ENCODE results near the gene ALDH16A1. TPM values are rescaled to one million over a fixed set of nuclear protein-coding genes. Genes with fewer than 3 reads are reported as not detected.

ALDH16A1 gene
- polyA plus RNA-seq, 1 donor (not counting 4 experiments of a cell fraction or from before 2014, with no cell fraction given): 7.1 TPM

DNA sequence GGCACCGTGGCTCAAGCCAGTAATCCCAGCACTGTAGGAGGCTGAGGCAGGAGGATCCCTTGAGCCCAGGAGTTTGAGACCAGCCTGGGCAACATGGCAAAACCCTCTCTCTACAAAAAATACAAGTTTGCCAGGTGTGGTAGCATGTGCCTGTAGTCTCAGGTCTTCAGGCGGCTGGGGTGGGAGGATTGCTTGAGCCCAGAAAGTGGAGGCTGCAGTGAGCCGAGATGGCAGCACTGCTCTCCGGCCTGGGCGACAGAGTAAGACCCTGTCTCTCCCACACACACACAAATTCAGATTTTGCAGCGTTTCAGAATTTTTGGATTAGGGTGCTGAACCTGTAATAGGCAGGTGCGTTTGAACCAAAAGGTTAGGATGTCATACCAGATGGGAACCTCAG lies 45.5 kb downstream of the ALDH16A1 start:
- Histone ChIP-seq H3K4me1 (ENCODE audit: control insufficient read depth, extremely low read depth, insufficient read depth, low read length) (peaks cover 21% of the 10 kb centered on the region), H3K9me3 (ENCODE audit: control insufficient read depth, low read depth, low read length) (no peaks in the 10 kb centered on the region), H3K9me1 (ENCODE audit: control insufficient read depth, extremely low read depth, insufficient read depth, low read length) (peaks cover 4% of the 10 kb centered on the region), H2AFZ (ENCODE audit: control insufficient read depth, low read length) (no peak overlapping the region), H3K4me2 (ENCODE audit: control insufficient read depth, extremely low read depth, insufficient read depth, low read depth, low read length) (peak overlapping the region; percentile 97), H4K20me1 (ENCODE audit: control insufficient read depth, extremely low read depth, insufficient read depth, low read length) (peaks cover 19% of the 10 kb centered on the region), H3K79me2 (ENCODE audit: control insufficient read depth, insufficient read depth, low read length) (peaks cover 29% of the 10 kb centered on the region), H3K27ac (ENCODE audit: control insufficient read depth, insufficient read depth, low read length) (no peak overlapping the region), H3K27me3 (ENCODE audit: control insufficient read depth, extremely low read depth, insufficient read depth, low read length) (no peaks in the 10 kb centered on the region), H3K36me3 (ENCODE audit: control insufficient read depth in 2 of 2, extremely low read depth in 1 of 2, insufficient read depth in 2 of 2, low read length in 2 of 2) (peaks cover 25 to 34% of the 10 kb centered on the region in 2 experiments), H3K9ac (ENCODE audit: control insufficient read depth, extremely low read depth, insufficient read depth, low read length) (peak overlapping the region; percentile 99), H3K4me3 (ENCODE audit: control insufficient read depth in 2 of 3, extremely low read depth in 1 of 3, insufficient read depth in 2 of 3, low read depth in 1 of 3, low read length in 3 of 3) (no peak overlapping the region)
- DNase-seq (ENCODE audit: low read depth, low spot score) (no peak), FAIRE-seq (no peak)
- dilution Hi-C loops (cut with MboI; ENCODE audit: extremely low pct_ligation_motif_present, low sequenced_read_pairs): no loop called here
- no peak for TF ChIP-seq CTCF (optimal IDR thresholded peaks at IDR 0.05 in 1 of 3, IDR thresholded peaks at IDR 0.05 in 1 of 3, conservative IDR thresholded peaks at IDR 0.05 in 1 of 3; ENCODE audit: extremely low read depth in 1 of 3, insufficient read depth in 2 of 3, low read length in 3 of 3)
- no peak for TF ChIP-seq EZH2 (IDR thresholded peaks at IDR 0.05; ENCODE audit: low read length)

DNA sequence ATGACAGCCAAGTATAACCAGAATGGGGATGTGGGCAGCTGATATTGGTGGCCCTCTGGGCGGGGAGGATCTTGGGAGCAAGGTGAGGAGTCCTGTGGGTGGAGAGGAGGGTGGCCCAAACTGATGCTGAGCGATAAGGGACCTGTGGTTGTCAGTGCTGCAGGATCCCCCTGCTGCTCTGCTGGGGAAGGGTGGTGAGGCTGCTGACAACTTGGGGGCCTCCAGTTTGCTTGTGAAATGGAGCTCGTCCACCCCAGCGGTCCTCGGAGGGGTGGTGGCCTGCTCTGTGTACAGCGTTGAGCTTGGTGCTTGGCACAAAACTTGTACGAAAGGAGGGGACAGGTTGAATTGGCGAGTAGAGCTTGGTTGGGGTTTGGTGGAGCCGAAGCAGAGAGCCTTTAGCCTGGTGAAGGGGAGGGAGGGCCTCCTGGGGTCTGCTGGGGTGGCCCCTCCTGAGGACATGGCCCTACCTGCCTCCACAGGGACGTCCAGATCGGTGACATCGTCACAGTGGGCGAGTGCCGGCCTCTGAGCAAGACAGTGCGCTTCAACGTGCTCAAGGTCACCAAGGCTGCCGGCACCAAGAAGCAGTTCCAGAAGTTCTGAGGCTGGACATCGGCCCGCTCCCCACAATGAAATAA lies 46.1 kb downstream of the ALDH16A1 start:
- Histone ChIP-seq H3K9me1 (ENCODE audit: control insufficient read depth, extremely low read depth, insufficient read depth, low read length) (peaks cover 4% of the 10 kb centered on the region), H3K27me3 (ENCODE audit: control insufficient read depth, extremely low read depth, insufficient read depth, low read length) (no peaks in the 10 kb centered on the region), H3K9ac (ENCODE audit: control insufficient read depth, extremely low read depth, insufficient read depth, low read length) (peak overlapping the region; percentile 8), H2AFZ (ENCODE audit: control insufficient read depth, low read length) (no peak overlapping the region), H3K9me3 (ENCODE audit: control insufficient read depth, low read depth, low read length) (no peaks in the 10 kb centered on the region), H3K4me2 (ENCODE audit: control insufficient read depth, extremely low read depth, insufficient read depth, low read depth, low read length) (no peak overlapping the region), H3K4me3 (ENCODE audit: control insufficient read depth in 2 of 3, extremely low read depth in 1 of 3, insufficient read depth in 2 of 3, low read depth in 1 of 3, low read length in 3 of 3) (no peak overlapping the region), H3K4me1 (ENCODE audit: control insufficient read depth, extremely low read depth, insufficient read depth, low read length) (peaks cover 21% of the 10 kb centered on the region), H4K20me1 (ENCODE audit: control insufficient read depth, extremely low read depth, insufficient read depth, low read length) (peaks cover 19% of the 10 kb centered on the region), H3K27ac (ENCODE audit: control insufficient read depth, insufficient read depth, low read length) (no peak overlapping the region), H3K79me2 (ENCODE audit: control insufficient read depth, insufficient read depth, low read length) (peaks cover 29% of the 10 kb centered on the region), H3K36me3 (ENCODE audit: control insufficient read depth in 2 of 2, extremely low read depth in 1 of 2, insufficient read depth in 2 of 2, low read length in 2 of 2) (peaks cover 25 to 34% of the 10 kb centered on the region in 2 experiments)
- dilution Hi-C loops (cut with MboI; ENCODE audit: extremely low pct_ligation_motif_present, low sequenced_read_pairs): no loop called here
- no peak for DNase-seq (ENCODE audit: low read depth, low spot score)
- FAIRE-seq: no peak
- TF ChIP-seq EZH2 (IDR thresholded peaks at IDR 0.05; ENCODE audit: low read length): no peak
- no peak for TF ChIP-seq CTCF (optimal IDR thresholded peaks at IDR 0.05 in 1 of 3, IDR thresholded peaks at IDR 0.05 in 1 of 3, conservative IDR thresholded peaks at IDR 0.05 in 1 of 3; ENCODE audit: extremely low read depth in 1 of 3, insufficient read depth in 2 of 3, low read length in 3 of 3)
